ENCODE results near the gene PACRG. TPM values are rescaled to one million over a fixed set of nuclear protein-coding genes. Genes with fewer than 3 reads are reported as not detected.

PACRG gene
- total and polyA plus RNA-seq, 2 of the 8 experiments (the other 6 are each of a cell fraction or from before 2014, with no cell fraction given): 0.44 to 0.54 TPM

- no peak for TF ChIP-seq ATF3 (IDR thresholded peaks at IDR 0.05; ENCODE audit: insufficient read depth, low read depth, low read length)
- no peak for TF ChIP-seq RNF2 (IDR thresholded peaks at IDR 0.05; ENCODE audit: borderline replicate concordance, low read depth, low read length, missing control alignments, poor library complexity, severe bottlenecking)
- no peak for TF ChIP-seq SRF (IDR thresholded peaks at IDR 0.05; ENCODE audit: low read depth, low read length)
- TF ChIP-seq NRF1 (IDR thresholded peaks at IDR 0.05; ENCODE audit: low read depth, low read length): no peak
- TF ChIP-seq CREB1 (IDR thresholded peaks at IDR 0.05): no peak
These were observed 212.7 kb downstream of the PACRG start (continued) for GRCh38 chr6:162940426-162940825.
